ENCODE data around the gene ELL3.
"Not testable (repeated sequence)": the region's sequence is repeated elsewhere in the genome, so short reads cannot be mapped to it uniquely, and the experiment has no call there.

DNA sequence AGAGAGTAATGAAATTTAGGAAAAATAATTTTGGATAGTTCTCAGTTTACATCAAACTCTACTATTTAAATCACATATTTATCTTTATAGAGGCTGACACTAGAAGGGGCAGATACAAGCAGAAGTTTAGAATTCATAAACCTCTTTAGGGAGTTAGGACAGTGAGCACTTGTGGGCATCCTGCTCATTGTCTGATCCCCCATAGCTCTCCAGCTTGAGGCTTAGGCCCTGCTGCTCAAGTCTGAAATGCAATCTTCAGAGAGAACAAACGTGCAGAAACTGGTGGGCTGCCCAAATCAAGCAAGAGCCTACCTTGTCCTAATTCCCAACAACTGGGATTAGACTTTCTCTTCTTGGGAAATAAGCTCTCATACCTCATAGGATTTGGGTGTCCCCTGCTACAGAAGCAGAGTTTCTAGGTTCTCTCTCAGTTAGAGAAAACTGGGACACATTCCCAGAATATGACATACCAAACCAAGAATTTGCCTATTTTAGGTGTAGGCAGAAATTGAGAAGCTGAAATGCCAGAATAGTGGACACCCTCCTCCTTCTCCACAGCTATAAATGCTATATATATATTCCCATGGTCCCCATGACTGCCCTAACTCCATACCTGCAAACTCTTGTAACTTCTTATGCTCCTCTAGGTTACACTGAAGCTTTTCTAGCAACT is 48.6 kb downstream of the ELL3 start:
- not testable (repeated sequence) for TF ChIP-seq TAF7 (optimal IDR thresholded peaks at IDR 0.05; ENCODE audit: borderline replicate concordance, low read depth, low read length); EP300 (IDR thresholded peaks at IDR 0.05; ENCODE audit: borderline replicate concordance in 1 of 2, low read depth in 2 of 2, low read length in 2 of 2); TAF1 (IDR thresholded peaks at IDR 0.05; ENCODE audit: low read depth, low read length); CEBPB (IDR thresholded peaks at IDR 0.05; ENCODE audit: low read depth, low read length); EZH2 (IDR thresholded peaks at IDR 0.05; ENCODE audit: low read depth, low read length, severe bottlenecking); MAFK (IDR thresholded peaks at IDR 0.05; ENCODE audit: low read depth, low read length); HDAC2 (IDR thresholded peaks at IDR 0.05; ENCODE audit: borderline replicate concordance in 1 of 2, low read depth in 2 of 2, low read length in 2 of 2); YY1 (IDR thresholded peaks at IDR 0.05; ENCODE audit: low read depth, low read length); POLR2AphosphoS5 (IDR thresholded peaks at IDR 0.05; ENCODE audit: low read depth, low read length); EGR1 (IDR thresholded peaks at IDR 0.05; ENCODE audit: borderline replicate concordance, low read depth, low read length)
- TF ChIP-seq, protein P1, sequence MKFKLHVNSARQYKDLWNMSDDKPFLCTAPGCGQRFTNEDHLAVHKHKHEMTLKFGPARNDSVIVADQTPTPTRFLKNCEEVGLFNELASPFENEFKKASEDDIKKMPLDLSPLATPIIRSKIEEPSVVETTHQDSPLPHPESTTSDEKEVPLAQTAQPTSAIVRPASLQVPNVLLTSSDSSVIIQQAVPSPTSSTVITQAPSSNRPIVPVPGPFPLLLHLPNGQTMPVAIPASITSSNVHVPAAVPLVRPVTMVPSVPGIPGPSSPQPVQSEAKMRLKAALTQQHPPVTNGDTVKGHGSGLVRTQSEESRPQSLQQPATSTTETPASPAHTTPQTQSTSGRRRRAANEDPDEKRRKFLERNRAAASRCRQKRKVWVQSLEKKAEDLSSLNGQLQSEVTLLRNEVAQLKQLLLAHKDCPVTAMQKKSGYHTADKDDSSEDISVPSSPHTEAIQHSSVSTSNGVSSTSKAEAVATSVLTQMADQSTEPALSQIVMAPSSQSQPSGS (IDR thresholded peaks at IDR 0.05; ENCODE audit: low read length), result not testable (repeated sequence)
- TF ChIP-seq, protein P2, sequence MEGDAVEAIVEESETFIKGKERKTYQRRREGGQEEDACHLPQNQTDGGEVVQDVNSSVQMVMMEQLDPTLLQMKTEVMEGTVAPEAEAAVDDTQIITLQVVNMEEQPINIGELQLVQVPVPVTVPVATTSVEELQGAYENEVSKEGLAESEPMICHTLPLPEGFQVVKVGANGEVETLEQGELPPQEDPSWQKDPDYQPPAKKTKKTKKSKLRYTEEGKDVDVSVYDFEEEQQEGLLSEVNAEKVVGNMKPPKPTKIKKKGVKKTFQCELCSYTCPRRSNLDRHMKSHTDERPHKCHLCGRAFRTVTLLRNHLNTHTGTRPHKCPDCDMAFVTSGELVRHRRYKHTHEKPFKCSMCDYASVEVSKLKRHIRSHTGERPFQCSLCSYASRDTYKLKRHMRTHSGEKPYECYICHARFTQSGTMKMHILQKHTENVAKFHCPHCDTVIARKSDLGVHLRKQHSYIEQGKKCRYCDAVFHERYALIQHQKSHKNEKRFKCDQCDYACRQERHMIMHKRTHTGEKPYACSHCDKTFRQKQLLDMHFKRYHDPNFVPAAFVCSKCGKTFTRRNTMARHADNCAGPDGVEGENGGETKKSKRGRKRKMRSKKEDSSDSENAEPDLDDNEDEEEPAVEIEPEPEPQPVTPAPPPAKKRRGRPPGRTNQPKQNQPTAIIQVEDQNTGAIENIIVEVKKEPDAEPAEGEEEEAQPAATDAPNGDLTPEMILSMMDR (IDR thresholded peaks at IDR 0.05; ENCODE audit: control extremely low read depth in 1 of 3, insufficient read depth in 1 of 3, low read depth in 1 of 3, low read length in 3 of 3), result not testable (repeated sequence)
- TF ChIP-seq, protein P3, sequence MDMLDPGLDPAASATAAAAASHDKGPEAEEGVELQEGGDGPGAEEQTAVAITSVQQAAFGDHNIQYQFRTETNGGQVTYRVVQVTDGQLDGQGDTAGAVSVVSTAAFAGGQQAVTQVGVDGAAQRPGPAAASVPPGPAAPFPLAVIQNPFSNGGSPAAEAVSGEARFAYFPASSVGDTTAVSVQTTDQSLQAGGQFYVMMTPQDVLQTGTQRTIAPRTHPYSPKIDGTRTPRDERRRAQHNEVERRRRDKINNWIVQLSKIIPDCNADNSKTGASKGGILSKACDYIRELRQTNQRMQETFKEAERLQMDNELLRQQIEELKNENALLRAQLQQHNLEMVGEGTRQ (IDR thresholded peaks at IDR 0.05; ENCODE audit: low read length), result not testable (repeated sequence)
